NCI-H2227 (cell line): ENCODE results near the gene ALG5.

Experiments used
- DNase-seq: peaks from one replicate; lab custom pipeline; 2025; ENCODE audit not compliant: unreplicated experiment; lab: John Stamatoyannopoulos, UW

Gene ALG5, protein sequence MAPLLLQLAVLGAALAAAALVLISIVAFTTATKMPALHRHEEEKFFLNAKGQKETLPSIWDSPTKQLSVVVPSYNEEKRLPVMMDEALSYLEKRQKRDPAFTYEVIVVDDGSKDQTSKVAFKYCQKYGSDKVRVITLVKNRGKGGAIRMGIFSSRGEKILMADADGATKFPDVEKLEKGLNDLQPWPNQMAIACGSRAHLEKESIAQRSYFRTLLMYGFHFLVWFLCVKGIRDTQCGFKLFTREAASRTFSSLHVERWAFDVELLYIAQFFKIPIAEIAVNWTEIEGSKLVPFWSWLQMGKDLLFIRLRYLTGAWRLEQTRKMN

GRCh38 chr13:36999054-36999714 lies at the start of gene ALG5:
TSS of gene ALG5 (minus strand) at chr13:36999340. CDS start at chr13:36999300, 40 bp downstream.
- peak; percentile 92 for DNase-seq

DNA sequence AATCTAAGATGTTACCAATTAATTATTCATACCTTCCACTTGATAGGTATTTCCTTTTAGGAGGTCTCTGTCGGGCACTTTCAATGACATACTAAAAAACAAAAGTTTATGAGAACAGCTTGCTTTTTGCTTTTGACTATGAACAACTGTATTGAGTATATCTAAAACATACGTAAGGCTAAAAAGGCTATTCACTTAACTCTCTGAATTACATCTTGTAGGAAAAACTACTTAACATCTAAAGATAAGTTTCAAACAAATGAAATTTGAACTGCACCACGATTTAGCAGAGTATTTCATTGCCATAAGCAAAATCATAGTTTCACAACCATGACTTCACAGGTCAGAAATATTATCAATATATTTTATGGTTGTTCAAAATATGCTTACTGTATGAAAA lies 48.7 kb upstream of the ALG5 start:
- DNase-seq = no peak

- peak; percentile 27 for DNase-seq
Measured at GRCh38 chr13:37047032-37047431, 47.9 kb upstream of the ALG5 start.

- no peak for DNase-seq
Measured at GRCh38 chr13:37046062-37046461, 46.9 kb upstream of the ALG5 start.

DNA sequence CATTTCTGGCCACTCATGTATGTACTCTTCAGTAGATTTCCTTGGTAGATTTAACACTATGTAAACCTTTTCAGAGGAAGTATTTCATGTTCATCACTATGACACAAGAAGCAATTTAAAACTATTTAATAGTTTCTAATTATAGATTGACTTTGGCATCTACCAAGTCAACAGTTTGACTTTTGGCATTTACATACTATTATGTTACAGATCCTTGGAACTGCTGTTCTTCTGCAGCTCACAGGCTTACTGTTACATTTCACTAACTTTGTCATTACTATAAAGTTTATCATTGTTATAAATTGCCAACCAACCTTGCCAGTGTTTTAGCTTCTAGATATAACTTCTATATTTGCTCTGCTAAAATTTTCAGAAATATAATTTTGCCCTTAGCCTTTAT lies 41.6 kb upstream of the ALG5 start:
- DNase-seq = no peak

DNA sequence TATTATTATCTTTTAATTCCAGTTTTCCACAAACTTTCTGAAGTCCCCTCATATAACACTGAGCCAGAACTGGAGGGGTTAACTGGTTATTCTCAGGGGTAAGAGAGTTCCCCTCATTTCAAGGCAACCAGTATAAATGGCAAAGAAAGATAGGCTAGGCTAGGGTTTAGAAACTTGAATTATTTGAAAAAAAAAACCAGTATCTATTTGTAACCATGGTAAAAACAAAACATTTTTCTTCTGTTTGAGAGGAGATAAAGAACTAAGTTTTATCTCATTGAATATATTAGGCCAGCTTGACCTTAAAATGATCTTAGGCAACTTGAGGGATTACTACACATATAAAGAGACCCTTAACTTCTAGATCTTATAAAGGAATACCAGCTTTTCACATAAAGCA lies 40.8 kb upstream of the ALG5 start:
- no peak for DNase-seq

DNA sequence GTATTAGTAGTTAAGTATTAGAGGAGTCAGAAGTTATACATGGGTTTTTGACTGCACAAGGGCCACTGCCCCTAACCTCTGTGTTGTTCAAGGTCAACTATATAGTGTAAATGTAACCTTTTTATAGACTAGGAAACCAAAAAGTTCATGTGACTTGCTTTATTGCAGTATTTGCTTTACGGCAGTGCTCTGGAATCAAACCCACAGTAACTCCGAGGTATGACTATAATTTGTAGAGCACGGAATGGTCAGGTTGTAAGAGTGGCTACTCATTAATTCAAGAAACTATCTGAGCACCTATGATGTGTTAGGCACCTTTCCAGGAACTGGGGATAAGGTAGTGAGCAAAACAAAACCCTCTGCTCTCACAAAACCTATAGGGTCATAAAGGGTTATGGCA lies 38.1 kb upstream of the ALG5 start:
- DNase-seq = no peak

GRCh38 chr13:37029617-37030016 lies 30.5 kb upstream of the ALG5 start:
- DNase-seq = no peak

DNA sequence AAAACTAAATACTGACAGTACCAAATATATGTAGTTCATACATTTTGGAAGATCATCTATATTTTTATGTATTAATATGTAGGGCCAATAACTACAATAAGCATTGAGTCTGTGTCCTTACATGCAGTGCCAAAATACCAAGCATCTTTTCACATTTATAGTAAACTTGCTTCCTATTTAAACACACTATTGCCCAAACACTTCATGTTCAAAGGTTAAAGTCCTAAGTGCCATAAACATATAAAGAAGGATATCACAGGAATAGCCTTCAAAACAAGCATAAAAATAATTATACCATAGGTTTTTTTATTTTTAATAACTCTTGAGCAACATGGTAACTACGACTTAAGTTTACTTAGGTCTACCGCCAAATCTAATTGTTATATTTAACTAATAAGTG lies 28.5 kb upstream of the ALG5 start:
- DNase-seq = no peak

DNA sequence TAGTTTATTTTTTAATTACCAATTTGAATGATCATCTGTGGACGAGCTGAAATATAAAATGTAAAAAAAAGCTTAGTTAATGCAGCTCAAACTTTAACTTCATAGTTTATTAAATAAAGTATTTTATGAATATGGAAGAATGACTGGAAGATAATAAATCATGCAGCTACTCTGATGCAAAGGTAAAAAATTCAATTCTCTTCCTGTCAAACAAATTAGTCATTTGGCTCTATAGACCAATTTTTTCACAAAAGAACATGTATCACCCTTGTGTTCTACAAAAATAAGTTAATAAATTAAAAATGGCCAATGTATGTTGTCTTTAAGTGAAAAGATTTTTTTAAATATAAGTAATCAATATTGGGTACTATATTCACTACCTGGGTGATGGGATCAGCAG lies 27.6 kb upstream of the ALG5 start:
- no peak for DNase-seq

DNA sequence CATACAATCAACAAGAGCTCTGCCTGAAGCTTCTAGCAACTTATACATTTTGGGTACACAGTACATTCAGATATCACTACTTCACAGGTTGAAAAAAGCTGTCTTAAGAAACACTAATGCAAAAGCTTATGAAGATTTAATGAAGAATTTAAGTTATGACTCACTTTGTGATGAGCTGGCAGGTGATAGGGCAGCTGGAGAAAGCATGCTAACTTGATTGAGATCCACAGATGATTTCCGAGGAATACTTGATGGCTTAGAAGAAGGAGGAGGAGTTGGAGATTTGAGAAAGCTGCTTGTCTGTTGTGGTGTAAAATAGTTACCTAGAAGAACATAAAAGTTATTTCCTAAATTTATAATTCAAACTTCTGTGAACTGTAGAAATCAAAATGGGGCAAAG lies 24.7 kb upstream of the ALG5 start:
- no peak for DNase-seq

DNA sequence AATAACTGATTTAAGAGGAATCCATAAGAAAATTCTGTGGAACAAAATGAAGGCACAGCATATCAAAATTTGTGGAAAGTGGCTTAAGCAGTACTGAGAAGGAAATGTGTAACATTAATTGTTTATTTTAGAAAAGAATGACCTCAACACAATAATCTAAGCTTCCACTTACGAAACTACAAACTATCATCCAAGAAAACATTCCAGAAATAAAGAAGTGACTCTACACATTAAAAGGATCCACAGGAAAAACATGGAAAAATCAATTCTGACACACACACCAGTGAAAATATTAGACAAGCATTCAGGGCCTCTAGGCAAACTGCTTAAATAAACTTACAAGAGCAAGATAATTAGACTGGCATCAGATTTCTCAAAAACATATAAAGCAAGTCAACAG lies 15.5 kb upstream of the ALG5 start:
- no peak for DNase-seq

DNA sequence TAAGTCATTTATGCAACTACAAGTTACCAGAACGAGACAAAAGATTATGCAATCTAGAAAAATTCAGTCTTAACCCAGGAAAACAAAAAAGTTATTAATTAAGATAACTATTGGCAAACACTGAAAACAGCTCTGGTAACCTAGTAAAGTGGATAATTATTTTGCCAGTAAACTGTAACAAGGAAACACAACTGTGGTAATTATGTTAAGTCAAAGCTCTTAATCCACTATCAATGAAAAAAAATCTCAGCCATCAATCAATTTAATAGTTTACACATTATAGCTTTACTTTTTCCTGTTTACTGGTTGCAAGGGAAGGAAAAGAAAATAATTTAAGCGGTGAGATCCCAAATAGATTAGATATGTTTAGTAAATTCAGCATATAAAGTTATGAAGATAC lies 12.6 kb upstream of the ALG5 start:
- no peak for DNase-seq

- no peak for DNase-seq
Measured at GRCh38 chr13:37011002-37011401, 11.9 kb upstream of the ALG5 start.

- no peak for DNase-seq
Measured at GRCh38 chr13:37010424-37010823, 11.3 kb upstream of the ALG5 start.

DNA sequence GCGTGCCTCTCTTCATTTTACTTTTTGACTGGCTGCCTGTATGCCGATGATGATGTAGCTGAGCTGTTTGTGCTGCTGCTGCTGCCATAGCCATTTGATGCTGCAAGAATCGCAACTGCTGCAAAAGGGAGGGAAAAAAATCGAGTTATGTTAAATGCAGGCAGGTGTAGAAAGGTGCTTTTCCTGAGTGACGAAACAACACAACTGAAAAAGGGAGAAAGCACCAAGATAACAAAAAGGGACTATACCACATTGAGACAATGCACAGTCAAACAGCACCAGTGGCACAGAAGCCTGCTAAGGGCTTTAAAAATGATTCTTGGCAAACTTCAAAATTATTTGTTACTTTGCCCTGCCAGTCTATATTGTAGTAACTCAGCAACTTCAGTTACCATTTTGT lies 10.6 kb upstream of the ALG5 start:
- DNase-seq = no peak

DNA sequence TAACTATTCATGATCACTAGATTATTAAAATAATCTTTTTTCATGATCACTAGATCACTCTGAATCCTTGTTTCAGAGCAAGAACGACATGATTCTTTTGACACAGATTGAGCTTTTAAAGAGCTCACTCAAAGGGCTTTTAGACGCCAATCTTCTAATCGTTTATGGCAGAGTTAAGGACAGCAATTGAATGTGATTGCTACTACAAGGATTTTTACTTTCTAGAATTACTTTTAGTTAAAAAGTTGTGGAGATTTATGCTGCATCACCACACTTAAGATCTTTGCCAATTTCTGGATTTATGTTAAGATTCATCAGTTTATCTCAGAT lies 2.7 kb upstream of the ALG5 start:
- DNase-seq = no peak

- DNase-seq = peak; percentile 37
Measured at GRCh38 chr13:36998624-36999041, 507 bp downstream of the ALG5 start.

- DNase-seq = no peak
Measured at GRCh38 chr13:36997716-36998427, 1.3 kb downstream of the ALG5 start.

GRCh38 chr13:36992362-36992761 lies 6.8 kb downstream of the ALG5 start:
- no peak for DNase-seq

DNA sequence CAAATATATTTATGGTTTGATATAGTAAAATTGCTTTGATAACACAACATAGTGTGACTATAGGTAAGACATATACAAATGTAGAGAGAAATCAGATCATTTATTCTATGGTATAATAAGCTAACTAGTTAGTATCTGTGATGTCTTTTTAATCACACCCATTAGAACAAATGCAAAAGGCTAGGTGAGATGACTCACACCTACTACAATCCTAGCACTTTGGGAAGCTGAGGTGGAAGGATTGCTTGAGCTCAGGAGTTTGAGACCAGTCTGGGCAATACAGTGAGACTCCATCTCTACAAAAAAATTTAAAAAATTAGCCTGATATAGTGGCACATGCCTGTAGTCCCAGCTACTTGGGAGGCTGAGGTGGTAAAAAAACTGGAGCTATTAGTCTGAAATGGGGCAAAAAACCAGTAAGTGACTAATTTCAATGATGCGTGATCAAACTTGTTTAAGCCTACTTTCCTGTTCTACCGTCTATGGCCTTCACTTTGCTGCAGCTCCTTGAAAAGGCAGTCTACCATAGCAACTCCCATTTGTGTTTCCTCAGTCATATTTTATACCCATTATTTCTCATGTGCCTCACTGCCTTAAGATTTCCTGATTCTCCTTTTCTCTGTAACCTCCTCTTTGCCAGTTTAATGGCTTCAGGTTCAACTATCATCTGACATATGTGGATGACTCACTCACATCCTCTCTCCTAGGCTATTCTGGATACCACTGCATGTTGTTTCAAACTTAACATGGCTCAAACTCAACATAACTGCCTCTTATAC lies 12.5 kb downstream of the ALG5 start:
- no peak for DNase-seq
